ENCODE data around the gene PRKAA2.

Gene PRKAA2

GRCh38 chr1:56755911-56756310 lies 110.8 kb downstream of the PRKAA2 start:
- DNase-seq (ENCODE audit: low spot score): no peak
- in situ Hi-C loops (cut with MboI; ENCODE audit: low sequenced_read_pairs, unreplicated experiment): no loop called here
- TF ChIP-seq CTCF (IDR thresholded peaks at IDR 0.05; ENCODE audit: borderline replicate concordance, control extremely low read depth, extremely low read depth, insufficient read depth, missing control alignments): no peak

GRCh38 chr1:56758135-56758534 lies 113.0 kb downstream of the PRKAA2 start:
- no peak for TF ChIP-seq CTCF (IDR thresholded peaks at IDR 0.05; ENCODE audit: borderline replicate concordance, control extremely low read depth, extremely low read depth, insufficient read depth, missing control alignments)
- DNase-seq (ENCODE audit: low spot score): no peak
- in situ Hi-C loops (cut with MboI; ENCODE audit: low sequenced_read_pairs, unreplicated experiment): no loop called here

GRCh38 chr1:56758794-56759193 lies 113.7 kb downstream of the PRKAA2 start:
- DNase-seq (ENCODE audit: low spot score): no peak
- in situ Hi-C loops (cut with MboI; ENCODE audit: low sequenced_read_pairs, unreplicated experiment): no loop called here
- no peak for TF ChIP-seq CTCF (IDR thresholded peaks at IDR 0.05; ENCODE audit: borderline replicate concordance, control extremely low read depth, extremely low read depth, insufficient read depth, missing control alignments)
